BJ (cell line): ENCODE measurements around the gene CAV2. TPM values are rescaled to one million over a fixed set of nuclear protein-coding genes. Genes with fewer than 3 reads are reported as not detected.

ENCODE experiments used
- CTCF ChIA-PET: fragments of 350-600 bp; formaldehyde crosslinking; extraction: SDS; loops from one replicate; lab custom pipeline; 2021; ENCODE audit warnings: antibody characterized with exemption, inconsistent platforms; lab: Yijun Ruan, JAX
- POLR2A ChIA-PET: fragments of 300-600 bp; sonication (Branson Sonifier 250); formaldehyde crosslinking; extraction: SDS; loops from one replicate; lab custom pipeline; 2021; ENCODE audit warnings: antibody characterized with exemption; lab: Charles Lee
- DNase-seq: peaks from one replicate; pipeline ENCODE4 v3.0.0-alpha.2; 2011; ENCODE audit warnings: low read depth
- H3K27me3 ChIP-seq: 2 replicates; pipeline ENCODE4 v1.6.0; 2011; ENCODE audit warnings: low read length; ENCODE audit not compliant: control insufficient read depth, insufficient read depth
- H3K36me3 ChIP-seq: 2 replicates; pipeline ENCODE4 v1.5.1; 2011; ENCODE audit warnings: low read length; ENCODE audit not compliant: control insufficient read depth, insufficient read depth
- H3K4me3 ChIP-seq: 2 replicates; pipeline ENCODE4 v1.5.1; 2011; ENCODE audit warnings: low read depth, mild to moderate bottlenecking, control low read depth, low read length
- CTCF ChIP-seq: IDR thresholded peaks from 2 replicates; pipeline ENCODE4 v1.5.1; 2011; ENCODE audit warnings: low read depth, mild to moderate bottlenecking, control low read depth, inconsistent platforms, low read length, moderate library complexity; ENCODE audit not compliant: insufficient read depth
- polyA plus RNA-seq: library from polyadenylated mRNA; depleted of rRNA; stranded (reverse); fragments of >200 nt; gene quantifications from 2 replicates; pipeline ENCODE4 v1.2.3, GENCODE V29; 2011

Gene CAV2
- polyA plus RNA-seq, 1 experiment: 245 TPM

GRCh38 chr7:116552602-116553001 is 53.1 kb downstream of the CAV2 start:
- no peak for DNase-seq
- H3K36me3 ChIP-seq: peaks cover 13% of the 10 kb centered on the region
- POLR2A ChIA-PET: no interaction called here

GRCh38 chr7:116553168-116553964 is 53.8 kb downstream of the CAV2 start:
- ChIA-PET CTCF (interaction anchor here (2.2 kb wide), 1 partner anchor 317 kb away, joined by 5 read pairs; no protein-coding TSS in a partner anchor), POLR2A (no interaction called here)
- DNase-seq: no peak
- Histone ChIP-seq H3K36me3 (peaks cover 12% of the 10 kb centered on the region), H3K4me3 (no peak overlapping the region), H3K27me3 (no peaks in the 10 kb centered on the region)
- TF ChIP-seq CTCF: no peak

More at GRCh38 chr7:116552602-116553001, 53.1 kb downstream of the CAV2 start:
- no peak for TF ChIP-seq CTCF
- no peaks in the 10 kb centered on the region for H3K27me3 ChIP-seq
- H3K4me3 ChIP-seq: no peak overlapping the region
- CTCF ChIA-PET: interaction anchor here (1.0 to 2.3 kb wide), 2 partner anchors 8 to 26 kb away, joined by 3 to 10 read pairs; no protein-coding TSS in a partner anchor

- Histone ChIP-seq H3K27me3 (no peaks in the 10 kb centered on the region), H3K4me3 (no peak overlapping the region), H3K36me3 (peaks cover 14% of the 10 kb centered on the region)
- ChIA-PET CTCF (interaction anchor here (2.2 kb wide), 1 partner anchor 318 kb away, joined by 5 read pairs; no protein-coding TSS in a partner anchor), POLR2A (interaction anchor here (0.5 kb wide), 1 partner anchor 11 kb away, joined by 14 read pairs; no protein-coding TSS in a partner anchor)
- no peak for TF ChIP-seq CTCF
- no peak for DNase-seq
These were observed 54.9 kb downstream of the CAV2 start for GRCh38 chr7:116554436-116554835.

GRCh38 chr7:116554911-116555310 is 55.4 kb downstream of the CAV2 start:
- Histone ChIP-seq H3K4me3 (no peak overlapping the region), H3K36me3 (peaks cover 14% of the 10 kb centered on the region), H3K27me3 (no peaks in the 10 kb centered on the region)
- TF ChIP-seq CTCF: no peak
- ChIA-PET POLR2A (interaction anchor here (0.5 kb wide), 1 partner anchor 11 kb away, joined by 14 read pairs; no protein-coding TSS in a partner anchor), CTCF (interaction anchor here (2.2 kb wide), 1 partner anchor 319 kb away, joined by 5 read pairs; no protein-coding TSS in a partner anchor)
- no peak for DNase-seq

GRCh38 chr7:116557066-116557585 is 57.6 kb downstream of the CAV2 start:
- Histone ChIP-seq H3K27me3 (no peaks in the 10 kb centered on the region), H3K36me3 (peaks cover 16% of the 10 kb centered on the region), H3K4me3 (no peak overlapping the region)
- DNase-seq: no peak
- ChIA-PET POLR2A (no interaction called here), CTCF (interaction anchor here (0.7 to 0.8 kb wide), 2 partner anchors 13 to 31 kb away, joined by 3 read pairs; no protein-coding TSS in a partner anchor)
- TF ChIP-seq CTCF: no peak
